ENCODE results near the gene USH2A. TPM values are rescaled to one million over a fixed set of nuclear protein-coding genes. Genes with fewer than 3 reads are reported as not detected.

Gene USH2A
- polyA plus RNA-seq, 1 of the 3 experiments (the other 2 are of a cell fraction) = under 0.01 TPM

- TF ChIP-seq ZBTB33 (IDR thresholded peaks at IDR 0.05; ENCODE audit: borderline replicate concordance, low read depth) = no peak
- TF ChIP-seq RCOR1 (IDR thresholded peaks at IDR 0.05; ENCODE audit: low read length) = peak; percentile 61; the same call in 1 of the 2 replicates
- peak; percentile 72 for TF ChIP-seq PBX3 (IDR thresholded peaks at IDR 0.05)
- TF ChIP-seq POLR2AphosphoS5 (IDR thresholded peaks at IDR 0.05; ENCODE audit: low read depth, low read length) = peak; percentile 27; the same call in 1 of the 2 replicates
- no peak for TF ChIP-seq RAD21 (IDR thresholded peaks at IDR 0.05; ENCODE audit: low read length)
- TF ChIP-seq TAF1 (IDR thresholded peaks at IDR 0.05; ENCODE audit: borderline replicate concordance, low read depth, low read length) = no peak
- no peak for TF ChIP-seq EZH2phosphoT487 (IDR thresholded peaks at IDR 0.05; ENCODE audit: borderline replicate concordance, low read depth)
- peak; percentile 47; the same call in 1 of the 2 replicates for TF ChIP-seq YY1 (IDR thresholded peaks at IDR 0.05; ENCODE audit: low read depth)
- TF ChIP-seq GATA2 (CRISPR knock-in tag; IDR thresholded peaks at IDR 0.05) = no peak
- TF ChIP-seq IRF3 (IDR thresholded peaks at IDR 0.05; ENCODE audit: low read depth, low read length) = no peak
- peak; percentile 85 for TF ChIP-seq TEAD4 (IDR thresholded peaks at IDR 0.05; ENCODE audit: borderline replicate concordance, insufficient read depth)
- TF ChIP-seq USF1 (IDR thresholded peaks at IDR 0.05; ENCODE audit: borderline replicate concordance, low read depth) = no peak
- TF ChIP-seq TCF12 (IDR thresholded peaks at IDR 0.05) = peak; percentile 78
- TF ChIP-seq EP300 (IDR thresholded peaks at IDR 0.05; ENCODE audit: borderline replicate concordance in 1 of 2, low read depth in 1 of 2, low read length in 1 of 2) = peak in 1 of 2 experiments; percentile 84; a peak in 2 of 4 replicates
- no peak for TF ChIP-seq ELF1 (IDR thresholded peaks at IDR 0.05)
- TF ChIP-seq MXI1 (IDR thresholded peaks at IDR 0.05; ENCODE audit: low read depth, low read length) = no peak
- TF ChIP-seq RFX5 (IDR thresholded peaks at IDR 0.05; ENCODE audit: low read length) = no peak
- TF ChIP-seq CTCF (IDR thresholded peaks at IDR 0.05) = no peak
- no peak for TF ChIP-seq SMC3 (IDR thresholded peaks at IDR 0.05; ENCODE audit: low read depth, low read length)
- peak; percentile 74 for TF ChIP-seq NFIC (IDR thresholded peaks at IDR 0.05; ENCODE audit: borderline replicate concordance)
- TF ChIP-seq NRF1 (IDR thresholded peaks at IDR 0.05; ENCODE audit: low read depth, low read length) = no peak
- TF ChIP-seq GABPA (IDR thresholded peaks at IDR 0.05; ENCODE audit: low read depth) = no peak
- TF ChIP-seq MAX (IDR thresholded peaks at IDR 0.05; ENCODE audit: low read depth) = peak; percentile 57
- no peak for TF ChIP-seq FOXJ3 (CRISPR knock-in tag; IDR thresholded peaks at IDR 0.05)
- no peak; the same call in 1 of the 2 replicates for TF ChIP-seq MEF2A (IDR thresholded peaks at IDR 0.05; ENCODE audit: borderline replicate concordance, low read depth)
- TF ChIP-seq SIN3A (IDR thresholded peaks at IDR 0.05; ENCODE audit: borderline replicate concordance, low read depth, low read length) = no peak
- TF ChIP-seq FOSL2 (IDR thresholded peaks at IDR 0.05; ENCODE audit: borderline replicate concordance, low read depth) = peak; percentile 91
Observed at GRCh38 chr1:216464489-216464888, 41.2 kb upstream of the USH2A start (continued).
